22Rv1 (cell line): Measurements from ENCODE around the gene LDHAL6B.

ENCODE experiments used
- CTCF ChIP-seq: fragments of 450-650 bp; IDR thresholded peaks from 2 replicates; pipeline ENCODE4 v1.5.1; 2017; ENCODE audit warnings: mild to moderate bottlenecking
- ZFX ChIP-seq: fragments of 450-650 bp; IDR thresholded peaks from 2 replicates; pipeline ENCODE4 v1.6.1; 2017; ENCODE audit warnings: antibody characterized with exemption, borderline replicate concordance

DNA sequence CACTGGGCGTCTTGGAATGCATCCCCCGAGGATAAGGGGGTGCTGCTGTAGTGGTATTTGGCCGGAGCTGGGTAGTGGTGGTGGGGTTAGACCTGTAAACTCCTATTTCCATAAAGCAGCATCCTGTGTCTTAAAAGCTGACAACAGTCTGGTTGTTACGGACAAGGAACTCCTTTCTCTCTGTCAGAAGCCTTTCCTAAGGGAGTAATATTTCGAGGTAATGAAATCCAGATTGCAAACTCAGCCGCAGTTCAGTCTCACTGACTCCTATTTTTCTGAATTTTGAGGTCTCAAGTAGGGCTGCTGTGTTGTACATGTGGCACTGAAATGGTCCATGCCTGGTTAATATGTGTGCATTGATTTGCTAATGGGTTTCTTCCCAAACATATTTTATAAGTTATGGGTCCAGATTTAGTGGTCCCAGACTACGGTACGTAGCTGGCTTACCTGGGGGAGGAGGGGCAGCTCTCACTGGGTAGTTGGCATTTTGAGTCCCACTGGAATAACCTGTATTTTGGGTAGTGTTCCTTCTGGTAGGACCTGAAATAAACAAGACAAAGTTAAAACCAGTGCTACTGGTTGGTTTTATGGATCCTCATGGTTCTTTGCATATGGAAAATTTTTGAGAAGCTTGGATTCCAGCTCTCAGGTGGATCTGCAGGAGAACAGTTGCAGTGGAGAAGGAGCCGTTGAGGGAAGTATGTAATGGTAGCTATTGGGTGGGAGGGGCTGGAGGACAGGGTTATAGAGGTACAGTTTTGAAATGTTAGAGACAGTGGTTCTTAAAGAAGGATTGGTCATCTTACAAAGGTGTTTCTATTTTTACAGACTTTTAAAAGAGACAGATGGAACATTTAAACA lies 48.6 kb upstream of the LDHAL6B start:
- TF ChIP-seq CTCF, result no peak
- no peak for TF ChIP-seq ZFX
